ENCODE results near the gene SLC35G4.

Gene SLC35G4

DNA sequence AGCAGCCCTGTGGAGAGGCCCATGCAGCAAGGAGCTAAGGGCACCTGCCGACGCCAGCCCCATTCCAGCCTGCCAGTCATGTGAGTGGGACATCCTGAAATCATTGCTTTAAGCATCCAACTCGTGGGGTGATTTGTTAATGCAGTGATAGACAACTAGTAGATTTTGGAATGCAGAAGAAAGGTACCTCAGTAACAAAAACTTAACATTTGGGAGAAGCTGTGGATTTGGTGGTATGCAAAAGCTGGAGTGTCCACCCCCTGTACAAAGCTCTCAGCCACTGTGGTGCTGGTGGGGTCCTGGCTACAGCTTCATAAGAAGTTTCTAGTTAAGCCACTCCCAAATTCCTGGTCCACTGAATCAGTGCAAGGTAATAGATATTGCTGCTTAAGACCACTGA is 42.5 kb downstream of the SLC35G4 start:
- Histone ChIP-seq H3K4me1 (no peaks in the 10 kb centered on the region), H3K27me3 (no peaks in the 10 kb centered on the region), H3K4me3 (ENCODE audit: low read depth, low read length) (no peak overlapping the region), H3K9me3 (no peaks in the 10 kb centered on the region), H3K36me3 (no peaks in the 10 kb centered on the region)
- DNase-seq: no peak
- TF ChIP-seq CTCF (IDR thresholded peaks at IDR 0.05; ENCODE audit: low read depth, low read length): no peak

GRCh38 chr18:11653521-11653920 is 44.1 kb downstream of the SLC35G4 start:
- Histone ChIP-seq H3K4me1 (no peaks in the 10 kb centered on the region), H3K36me3 (no peaks in the 10 kb centered on the region), H3K4me3 (ENCODE audit: low read depth, low read length) (no peak overlapping the region), H3K27me3 (no peaks in the 10 kb centered on the region), H3K9me3 (no peaks in the 10 kb centered on the region)
- TF ChIP-seq CTCF (IDR thresholded peaks at IDR 0.05; ENCODE audit: low read depth, low read length): no peak
- no peak for DNase-seq

- peak; percentile 49 for TF ChIP-seq CTCF (IDR thresholded peaks at IDR 0.05; ENCODE audit: low read depth, low read length)
- DNase-seq: peak; percentile 19
These were observed 45.6 kb downstream of the SLC35G4 start for GRCh38 chr18:11654736-11655605.

GRCh38 chr18:11655606-11655932 is 46.2 kb downstream of the SLC35G4 start:
- no peak for DNase-seq
- no peak for TF ChIP-seq CTCF (IDR thresholded peaks at IDR 0.05; ENCODE audit: low read depth, low read length)
- H3K4me1 ChIP-seq: no peaks in the 10 kb centered on the region
- H3K27me3 ChIP-seq: no peaks in the 10 kb centered on the region
- no peak overlapping the region for H3K4me3 ChIP-seq (ENCODE audit: low read depth, low read length)
- H3K36me3 ChIP-seq: no peaks in the 10 kb centered on the region
- no peaks in the 10 kb centered on the region for H3K9me3 ChIP-seq

More at GRCh38 chr18:11654736-11655605, 45.6 kb downstream of the SLC35G4 start:
- no peaks in the 10 kb centered on the region for H3K9me3 ChIP-seq
- no peaks in the 10 kb centered on the region for H3K4me1 ChIP-seq
- H3K27me3 ChIP-seq: no peaks in the 10 kb centered on the region
- H3K36me3 ChIP-seq: no peaks in the 10 kb centered on the region
- H3K4me3 ChIP-seq (ENCODE audit: low read depth, low read length): no peak overlapping the region

DNA sequence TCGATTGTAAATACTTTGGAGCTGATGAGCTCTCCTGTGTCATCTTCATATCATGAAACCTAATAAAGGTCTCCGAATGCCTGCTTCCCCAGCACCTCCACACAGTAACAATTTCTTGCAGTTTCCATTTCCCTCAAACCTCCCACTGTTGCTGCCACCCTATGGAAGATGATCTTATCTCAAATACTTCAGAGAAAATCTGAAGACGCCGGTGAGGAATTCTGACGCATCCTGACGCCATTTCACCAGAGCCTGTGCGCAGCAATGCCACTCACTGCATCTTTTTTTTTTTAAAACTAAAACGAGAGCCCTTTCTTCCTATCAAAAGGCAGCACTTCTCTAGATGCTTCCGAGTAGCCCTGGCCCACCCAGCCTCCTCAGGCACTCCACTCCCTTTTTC is 47.8 kb downstream of the SLC35G4 start:
- no peaks in the 10 kb centered on the region for H3K27me3 ChIP-seq
- DNase-seq: no peak

More for the DNA sequence above, 47.8 kb downstream of the SLC35G4 start:
- no peak for TF ChIP-seq CTCF (IDR thresholded peaks at IDR 0.05; ENCODE audit: low read depth, low read length)
- H3K4me1 ChIP-seq: no peaks in the 10 kb centered on the region
- H3K9me3 ChIP-seq: no peaks in the 10 kb centered on the region
- H3K36me3 ChIP-seq: no peaks in the 10 kb centered on the region
- no peak overlapping the region for H3K4me3 ChIP-seq (ENCODE audit: low read depth, low read length)

All from BE2C (cell line).